AG10803 (cell line): ENCODE data around the gene CD14.
"Not testable (repeated sequence)": the region's sequence is repeated elsewhere in the genome, so short reads cannot be mapped to it uniquely, and the experiment has no call there.

Experiments
- DNase-seq: peaks from one replicate; pipeline ENCODE4 v3.0.0; 2010; ENCODE audit warnings: low read depth
- H3K4me3 ChIP-seq: 2 replicates; pipeline ENCODE4 v1.5.1; 2011; ENCODE audit warnings: mild to moderate bottlenecking, low read length, control low read depth
- CTCF ChIP-seq: conservative IDR thresholded peaks from 2 replicates; pipeline ENCODE4 v1.5.1; 2011; ENCODE audit warnings: mild to moderate bottlenecking, low read length, control low read depth, inconsistent platforms

The CD14 gene

GRCh38 chr5:140642718-140643117 lies 9.7 kb upstream of the CD14 start:
- TF ChIP-seq CTCF = no peak
- no peak overlapping the region for H3K4me3 ChIP-seq
- peak; percentile 95 for DNase-seq

GRCh38 chr5:140641716-140642115 lies 8.7 kb upstream of the CD14 start:
- TF ChIP-seq CTCF = no peak
- H3K4me3 ChIP-seq = no peak overlapping the region

GRCh38 chr5:140639148-140639981 lies 6.4 kb upstream of the CD14 start, which contains the start of gene TMCO6:
TMCO6 (plus strand) TSS chr5:140639451; CDS start chr5:140639528, 77 bp downstream.
- peak; percentile 58 for TF ChIP-seq CTCF
- peak within 1 kb of the TSS; percentile 79 for H3K4me3 ChIP-seq
- DNase-seq = peak; percentile 94

More at GRCh38 chr5:140641716-140642115, 8.7 kb upstream of the CD14 start:
- no peak for DNase-seq

GRCh38 chr5:140638898-140639147 lies 5.8 kb upstream of the CD14 start:
- H3K4me3 ChIP-seq = peak overlapping the region; percentile 39
- DNase-seq = not testable (repeated sequence)

GRCh38 chr5:140637371-140638100 lies 4.6 kb upstream of the CD14 start:
- DNase-seq = no peak
- H3K4me3 ChIP-seq = no peak overlapping the region
- TF ChIP-seq CTCF = no peak

- no peak for DNase-seq
- H3K4me3 ChIP-seq = no peak overlapping the region
- TF ChIP-seq CTCF = no peak
These were observed 2.6 kb upstream of the CD14 start for GRCh38 chr5:140635291-140636257.

GRCh38 chr5:140634103-140634502 lies 1.1 kb upstream of the CD14 start:
- no peak overlapping the region for H3K4me3 ChIP-seq
- no peak for TF ChIP-seq CTCF
- no peak for DNase-seq
